Mesenchymal stem cell (in vitro differentiated cells and primary cell): ENCODE results near the gene INO80C.
A peak's percentile ranks its signal among the peaks of the same experiment; 100 is the strongest.

Experiments used
- DNase-seq: peaks from one replicate; pipeline ENCODE4 v3.0.0-alpha.2; 2013
- H2AFZ ChIP-seq: one replicate; pipeline ENCODE4 v1.6.1; 2013; ENCODE audit warnings: low read depth, mild to moderate bottlenecking, control low read depth, inconsistent platforms, low read length, moderate library complexity
- H2AK5ac ChIP-seq: 2 replicates; pipeline ENCODE4 v1.6.1; 2013; ENCODE audit warnings: low read length, moderate library complexity, mild to moderate bottlenecking, inconsistent platforms; ENCODE audit not compliant: severe bottlenecking
- H2BK120ac ChIP-seq: one replicate; pipeline ENCODE4 v1.6.1; 2013; ENCODE audit warnings: low read depth, mild to moderate bottlenecking, inconsistent platforms, low read length, moderate library complexity
- H2BK12ac ChIP-seq, 2 experiments: one replicate each; pipeline ENCODE4 v1.6.1; 2013; ENCODE audit warnings: inconsistent platforms in 2 of 2, low read length in 2 of 2, mild to moderate bottlenecking in 2 of 2, moderate library complexity in 2 of 2, control low read depth in 1 of 2
- H2BK15ac ChIP-seq: one replicate; pipeline ENCODE4 v1.6.1; 2013; ENCODE audit warnings: mild to moderate bottlenecking, low read depth, inconsistent platforms; ENCODE audit not compliant: poor library complexity, severe bottlenecking
- H2BK5ac ChIP-seq: 2 replicates; pipeline ENCODE4 v1.6.1; 2013; ENCODE audit warnings: low read depth, mild to moderate bottlenecking, low read length, control low read depth, inconsistent platforms; ENCODE audit not compliant: poor library complexity, severe bottlenecking
- H3K14ac ChIP-seq, 2 experiments: one replicate each; pipeline ENCODE4 v1.6.1; 2013; ENCODE audit warnings: inconsistent platforms in 2 of 2, low read length in 2 of 2, control low read depth in 1 of 2, mild to moderate bottlenecking in 1 of 2, moderate library complexity in 1 of 2
- H3K18ac ChIP-seq, 2 experiments: one replicate each; pipeline ENCODE4 v1.6.1; 2013; ENCODE audit warnings: inconsistent platforms in 2 of 2, low read length in 2 of 2, control low read depth in 1 of 2, low read depth in 1 of 2, mild to moderate bottlenecking in 1 of 2
- H3K23ac ChIP-seq, 2 experiments: one replicate each; pipeline ENCODE4 v1.6.1; 2013; ENCODE audit warnings: inconsistent platforms in 2 of 2, low read length in 2 of 2, mild to moderate bottlenecking in 2 of 2, moderate library complexity in 2 of 2, control low read depth in 1 of 2
- H3K27ac ChIP-seq: 2 replicates; pipeline ENCODE4 v1.5.1; 2013; ENCODE audit warnings: mild to moderate bottlenecking, moderate library complexity, low read length, control low read depth, inconsistent platforms; ENCODE audit not compliant: poor library complexity, severe bottlenecking
- H3K27me3 ChIP-seq, 2 experiments: 2 replicates each; pipeline versions ENCODE4 v1.6.1 to v1.7.0; 2013; ENCODE audit warnings: low read length in 2 of 2, mild to moderate bottlenecking in 2 of 2, moderate library complexity in 2 of 2, control low read depth in 1 of 2, inconsistent platforms in 1 of 2; ENCODE audit not compliant: control insufficient read depth in 1 of 2, insufficient read depth in 1 of 2
- H3K36me3 ChIP-seq, 2 experiments: 2 replicates each; pipeline versions ENCODE4 v1.6.1 to v1.7.0; 2013; ENCODE audit warnings: low read length in 2 of 2, control low read depth in 1 of 2, inconsistent platforms in 1 of 2, low read depth in 1 of 2, mild to moderate bottlenecking in 1 of 2; ENCODE audit not compliant: insufficient read depth in 2 of 2, control insufficient read depth in 1 of 2
- H3K4ac ChIP-seq, 2 experiments: one replicate each; pipeline ENCODE4 v1.6.1; 2013; ENCODE audit warnings: inconsistent platforms in 2 of 2, low read length in 2 of 2, mild to moderate bottlenecking in 2 of 2, moderate library complexity in 2 of 2, control low read depth in 1 of 2, low read depth in 1 of 2
- H3K4me1 ChIP-seq: 2 replicates; pipeline ENCODE4 v1.6.1; 2013; ENCODE audit warnings: low read depth, low read length, control low read depth; ENCODE audit not compliant: control insufficient read depth, insufficient read depth
- H3K4me2 ChIP-seq: 2 replicates; pipeline ENCODE4 v1.6.1; 2013; ENCODE audit warnings: low read length, mild to moderate bottlenecking, inconsistent platforms; ENCODE audit not compliant: poor library complexity, severe bottlenecking
- H3K4me3 ChIP-seq, 2 experiments: 2 replicates each; pipeline versions ENCODE4 v1.5.1 to v1.7.0; 2013; ENCODE audit warnings: low read length in 2 of 2, mild to moderate bottlenecking in 2 of 2, control low read depth in 1 of 2, low read depth in 1 of 2; ENCODE audit not compliant: insufficient read depth in 1 of 2
- H3K79me1 ChIP-seq: replicated peaks from 2 replicates; pipeline ENCODE4 v1.6.1; 2013; ENCODE audit warnings: mild to moderate bottlenecking, control low read depth, low read length, inconsistent platforms; ENCODE audit not compliant: poor library complexity, severe bottlenecking
- H3K9ac ChIP-seq: 2 replicates; pipeline ENCODE4 v1.7.0; 2013; ENCODE audit warnings: mild to moderate bottlenecking, low read length, moderate library complexity
- H3K9me3 ChIP-seq: 2 replicates; pipeline ENCODE4 v1.7.0; 2013; ENCODE audit warnings: mild to moderate bottlenecking, low read length; ENCODE audit not compliant: control insufficient read depth
- H4K8ac ChIP-seq: one replicate; pipeline ENCODE4 v1.6.1; 2013; ENCODE audit warnings: inconsistent platforms, mild to moderate bottlenecking, low read length, moderate library complexity
- H4K91ac ChIP-seq: one replicate; pipeline ENCODE4 v1.6.1; 2013; ENCODE audit warnings: mild to moderate bottlenecking, low read length, inconsistent platforms
- WGBS: methylation state at CpG from one replicate; pipeline ENCODE4 v1.1.7; 2013; ENCODE audit warnings: mixed read lengths; 5-methylcytosine and 5-hydroxymethylcytosine counted together

INO80C gene

DNA sequence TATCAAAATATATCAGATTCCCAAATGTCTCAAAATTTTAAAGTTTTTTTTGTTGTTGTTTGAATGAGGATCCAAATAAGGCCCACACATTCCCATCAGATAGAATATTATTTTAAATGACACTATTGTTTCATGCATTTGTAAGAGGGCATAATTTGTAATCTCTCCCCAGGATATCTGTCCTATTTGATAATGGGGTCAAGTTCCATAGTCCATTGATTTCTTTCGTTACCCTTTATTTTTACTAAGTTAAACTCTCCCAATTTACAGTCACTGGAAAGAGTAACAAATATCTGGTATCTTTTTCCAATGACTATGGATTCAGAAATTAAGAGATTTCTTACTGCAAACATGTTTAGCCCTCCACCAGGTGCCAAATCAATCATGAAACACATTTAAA lies 32.4 kb downstream of the INO80C start:
- peaks cover 5% of the 10 kb centered on the region for H3K4me1 ChIP-seq
- H3K79me1 ChIP-seq, result peaks cover 9% of the 10 kb centered on the region
- no CpG with 5 or more reads among the region's 1 CpG for WGBS
- no peak for DNase-seq
- no peaks in the 10 kb centered on the region for H3K27me3 ChIP-seq
- H2BK120ac ChIP-seq, result no peak overlapping the region
- no peak overlapping the region for H4K8ac ChIP-seq
- H3K36me3 ChIP-seq, result peaks cover 6 to 21% of the 10 kb centered on the region in 2 experiments
- H2BK15ac ChIP-seq, result no peak overlapping the region
- no peak overlapping the region for H3K4me2 ChIP-seq
- no peak overlapping the region for H3K23ac ChIP-seq
- H2AK5ac ChIP-seq, result no peak overlapping the region
- no peak overlapping the region for H3K27ac ChIP-seq
- H3K4ac ChIP-seq, result no peak overlapping the region
- no peak overlapping the region for H2BK5ac ChIP-seq
- no peak overlapping the region for H4K91ac ChIP-seq
- H3K18ac ChIP-seq, result no peak overlapping the region
- H3K14ac ChIP-seq, result no peak overlapping the region
- H3K4me3 ChIP-seq, result no peak overlapping the region
- no peaks in the 10 kb centered on the region for H3K9me3 ChIP-seq
- no peak overlapping the region for H3K9ac ChIP-seq
- no peak overlapping the region for H2AFZ ChIP-seq
- no peak overlapping the region for H2BK12ac ChIP-seq

DNA sequence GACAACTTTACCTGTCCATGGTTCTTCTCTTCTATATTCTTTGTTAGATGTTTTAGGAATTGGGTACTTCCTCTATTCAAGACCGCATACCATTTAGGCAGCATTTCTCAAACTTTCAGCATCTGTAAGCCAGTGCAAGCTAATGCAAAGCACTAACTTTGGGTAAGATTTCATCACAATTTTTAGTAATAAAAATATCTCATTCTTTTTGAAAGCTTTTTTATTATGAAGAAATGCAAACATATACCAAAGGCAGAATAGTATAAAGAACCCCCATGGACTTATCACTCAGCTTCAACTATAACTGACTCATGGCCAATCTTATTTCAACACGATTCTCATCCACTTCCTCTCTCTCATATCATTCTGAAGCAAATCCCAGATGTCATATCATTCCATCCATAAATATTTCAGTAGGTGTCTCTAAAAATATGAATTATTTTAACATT lies 32.9 kb downstream of the INO80C start:
- Histone ChIP-seq H3K27me3 (no peaks in the 10 kb centered on the region), H3K9ac (no peak overlapping the region), H2BK15ac (no peak overlapping the region), H4K8ac (no peak overlapping the region), H3K79me1 (peaks cover 9% of the 10 kb centered on the region), H3K18ac (no peak overlapping the region), H3K4me2 (no peak overlapping the region), H3K9me3 (no peaks in the 10 kb centered on the region), H3K36me3 (peaks cover 6 to 20% of the 10 kb centered on the region in 2 experiments), H4K91ac (no peak overlapping the region), H3K4ac (no peak overlapping the region), H2BK12ac (no peak overlapping the region), H2AFZ (no peak overlapping the region), H3K4me1 (peaks cover 5% of the 10 kb centered on the region), H2BK5ac (no peak overlapping the region), H3K27ac (no peak overlapping the region), H3K4me3 (no peak overlapping the region), H3K14ac (no peak overlapping the region), H2AK5ac (no peak overlapping the region), H2BK120ac (no peak overlapping the region), H3K23ac (no peak overlapping the region)
- WGBS, result 94% methylated on average over 2 of the region's 2 CpGs
- no peak for DNase-seq

DNA sequence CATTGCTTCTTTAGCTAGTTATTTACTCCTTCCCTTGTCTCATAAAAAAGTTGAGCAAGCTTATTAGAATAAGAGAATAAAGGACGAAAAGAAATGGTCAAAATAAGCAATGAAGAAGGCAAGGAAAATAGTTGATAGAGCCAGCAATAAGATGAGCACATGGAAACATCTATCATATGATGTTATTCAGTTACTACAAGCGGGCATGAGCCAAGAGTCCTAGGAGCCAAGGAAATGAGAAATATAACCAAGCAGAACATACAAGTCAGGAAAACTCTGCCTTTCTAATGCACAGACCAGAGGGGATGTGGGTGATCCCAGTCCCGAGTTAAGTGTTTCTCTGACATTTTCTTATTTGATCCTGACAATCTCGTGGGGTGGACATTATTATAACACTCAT lies 33.9 kb downstream of the INO80C start:
- H2BK12ac ChIP-seq, result no peak overlapping the region
- no peak overlapping the region for H2AK5ac ChIP-seq
- H3K79me1 ChIP-seq, result peaks cover 6% of the 10 kb centered on the region
- no peak overlapping the region for H3K9ac ChIP-seq
- H3K4me3 ChIP-seq, result no peak overlapping the region
- H4K8ac ChIP-seq, result no peak overlapping the region
- H3K18ac ChIP-seq, result no peak overlapping the region
- H3K36me3 ChIP-seq, result peaks cover 6 to 17% of the 10 kb centered on the region in 2 experiments
- H2BK120ac ChIP-seq, result no peak overlapping the region
- H2BK5ac ChIP-seq, result no peak overlapping the region
- H4K91ac ChIP-seq, result no peak overlapping the region
- no peak overlapping the region for H3K4ac ChIP-seq
- no peaks in the 10 kb centered on the region for H3K9me3 ChIP-seq
- no peak overlapping the region for H3K27ac ChIP-seq
- 100% methylated on average over 3 of the region's 4 CpGs for WGBS
- DNase-seq, result no peak
- no peak overlapping the region for H3K23ac ChIP-seq
- no peaks in the 10 kb centered on the region for H3K27me3 ChIP-seq
- H3K4me2 ChIP-seq, result no peak overlapping the region
- H2AFZ ChIP-seq, result no peak overlapping the region
- peaks cover 8% of the 10 kb centered on the region for H3K4me1 ChIP-seq
- H2BK15ac ChIP-seq, result no peak overlapping the region
- H3K14ac ChIP-seq, result no peak overlapping the region

DNA sequence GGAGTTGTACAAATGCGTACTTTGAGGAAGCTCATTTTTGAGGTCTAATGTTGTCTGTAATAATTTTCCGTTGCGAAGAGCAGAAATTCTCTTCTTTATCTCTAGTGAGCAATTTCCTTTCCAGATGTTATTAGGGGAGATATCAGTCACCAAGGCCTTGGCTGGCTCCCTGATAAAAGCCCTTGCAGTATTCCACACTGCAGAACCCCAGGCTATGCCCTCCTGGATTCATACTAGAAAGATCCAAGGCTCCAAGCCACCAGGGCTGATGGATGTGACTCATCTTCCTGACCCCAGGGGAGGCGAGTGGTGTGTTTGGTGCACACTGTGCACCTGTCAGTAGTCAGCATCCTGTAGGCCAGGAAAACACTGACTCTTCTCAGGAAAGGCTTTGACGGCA lies 34.7 kb downstream of the INO80C start:
- 33% methylated on average over 2 of the region's 5 CpGs for WGBS
- peaks cover 5% of the 10 kb centered on the region for H3K79me1 ChIP-seq
- no peak overlapping the region for H2AFZ ChIP-seq
- H3K36me3 ChIP-seq, result peaks cover 3 to 14% of the 10 kb centered on the region in 2 experiments
- H2BK12ac ChIP-seq, result no peak overlapping the region
- H3K4me2 ChIP-seq, result no peak overlapping the region
- no peak overlapping the region for H2AK5ac ChIP-seq
- no peak overlapping the region for H3K9ac ChIP-seq
- no peak overlapping the region for H2BK15ac ChIP-seq
- H3K14ac ChIP-seq, result peak overlapping the region in 1 of 2 experiments; percentile 64
- no peak overlapping the region for H2BK5ac ChIP-seq
- no peak overlapping the region for H3K18ac ChIP-seq
- no peaks in the 10 kb centered on the region for H3K27me3 ChIP-seq
- no peak overlapping the region for H3K27ac ChIP-seq
- no peaks in the 10 kb centered on the region for H3K9me3 ChIP-seq
- H3K4me3 ChIP-seq, result no peak overlapping the region
- no peak for DNase-seq
- H4K8ac ChIP-seq, result no peak overlapping the region
- no peak overlapping the region for H3K4ac ChIP-seq
- peaks cover 15% of the 10 kb centered on the region for H3K4me1 ChIP-seq
- H2BK120ac ChIP-seq, result no peak overlapping the region
- H3K23ac ChIP-seq, result no peak overlapping the region
- no peak overlapping the region for H4K91ac ChIP-seq
